Transverse colon (tissue), 4 donors: ENCODE data around the gene KCTD20.

Experiments
- EP300 ChIP-seq: sonication (generic); formaldehyde crosslinking; IDR thresholded peaks from one replicate; pipeline ENCODE4 v1.6.1; 2017; ENCODE audit warnings: antibody characterized with exemption, low read depth
- POLR2A ChIP-seq: fragments of 450-650 bp; IDR thresholded peaks from one replicate; pipeline ENCODE4 v1.6.1; 2016; ENCODE audit warnings: antibody characterized with exemption, mild to moderate bottlenecking, moderate library complexity
- POLR2AphosphoS5 ChIP-seq, 3 donors: sonication (generic); formaldehyde crosslinking; IDR thresholded peaks; one replicate each; pipeline ENCODE4 v1.6.1; 2016; ENCODE audit warnings: antibody characterized with exemption in 3 of 3
- TF ChIP-seq, protein P1 (sequence below), 5 experiments: fragments of 200-600 bp in 3 of 5; fragments of 450-650 bp in 2 of 5; sonication (generic) in 3 of 5; IDR thresholded peaks; 1 replicate in 2 of 5; 2 replicates in 3 of 5; pipeline ENCODE4 v1.5.1; 2016 to 2017; ENCODE audit warnings: antibody characterized with exemption in 5 of 5, inconsistent platforms in 3 of 5, mild to moderate bottlenecking in 2 of 5, moderate library complexity in 1 of 5

DNA sequence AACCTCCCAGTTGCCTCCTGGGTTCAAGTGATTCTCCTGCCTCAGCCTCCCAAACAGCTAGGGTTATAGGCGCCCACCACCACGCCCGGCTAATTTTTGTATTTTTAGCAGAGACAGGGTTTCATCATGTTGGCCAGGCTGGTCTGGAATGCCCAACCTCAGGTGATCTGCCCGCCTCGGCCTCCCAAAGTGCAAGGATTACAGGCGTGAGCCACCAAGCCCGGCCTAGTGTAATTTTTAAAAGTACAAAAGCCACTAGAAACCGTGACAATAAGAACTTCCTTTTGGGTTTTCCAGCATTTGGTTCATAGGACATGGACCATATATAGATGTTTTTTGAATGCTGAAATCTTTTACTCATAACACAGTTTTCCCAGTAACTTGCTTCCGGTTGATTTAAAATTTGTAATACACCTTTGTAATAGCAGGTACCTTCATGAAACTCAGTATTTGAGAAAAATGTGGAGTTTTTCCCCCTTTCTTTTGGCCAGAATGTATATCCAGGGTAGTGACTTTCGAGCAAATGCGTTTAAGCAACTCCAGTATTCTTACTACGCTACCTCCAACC, 613 bp upstream of the KCTD20 start:
- TF ChIP-seq, protein P1, sequence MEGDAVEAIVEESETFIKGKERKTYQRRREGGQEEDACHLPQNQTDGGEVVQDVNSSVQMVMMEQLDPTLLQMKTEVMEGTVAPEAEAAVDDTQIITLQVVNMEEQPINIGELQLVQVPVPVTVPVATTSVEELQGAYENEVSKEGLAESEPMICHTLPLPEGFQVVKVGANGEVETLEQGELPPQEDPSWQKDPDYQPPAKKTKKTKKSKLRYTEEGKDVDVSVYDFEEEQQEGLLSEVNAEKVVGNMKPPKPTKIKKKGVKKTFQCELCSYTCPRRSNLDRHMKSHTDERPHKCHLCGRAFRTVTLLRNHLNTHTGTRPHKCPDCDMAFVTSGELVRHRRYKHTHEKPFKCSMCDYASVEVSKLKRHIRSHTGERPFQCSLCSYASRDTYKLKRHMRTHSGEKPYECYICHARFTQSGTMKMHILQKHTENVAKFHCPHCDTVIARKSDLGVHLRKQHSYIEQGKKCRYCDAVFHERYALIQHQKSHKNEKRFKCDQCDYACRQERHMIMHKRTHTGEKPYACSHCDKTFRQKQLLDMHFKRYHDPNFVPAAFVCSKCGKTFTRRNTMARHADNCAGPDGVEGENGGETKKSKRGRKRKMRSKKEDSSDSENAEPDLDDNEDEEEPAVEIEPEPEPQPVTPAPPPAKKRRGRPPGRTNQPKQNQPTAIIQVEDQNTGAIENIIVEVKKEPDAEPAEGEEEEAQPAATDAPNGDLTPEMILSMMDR (IDR thresholded peaks at IDR 0.05) = no peak
- TF ChIP-seq EP300 (no peak), POLR2A (no peak), POLR2AphosphoS5 (IDR thresholded peaks at IDR 0.05) (no peak)
